ENCODE results near the gene MINDY4. TPM values are rescaled to one million over a fixed set of nuclear protein-coding genes. Genes with fewer than 3 reads are reported as not detected.

The MINDY4 gene
- total and polyA plus RNA-seq, 2 of the 8 experiments (the other 6 are each of a cell fraction or from before 2014, with no cell fraction given) = 1.3 to 3.6 TPM

- TF ChIP-seq RNF2 (IDR thresholded peaks at IDR 0.05; ENCODE audit: borderline replicate concordance, low read depth, low read length, missing control alignments, poor library complexity, severe bottlenecking) (no peak), NANOG (IDR thresholded peaks at IDR 0.05; ENCODE audit: insufficient read depth, low read depth, low read length, poor library complexity, severe bottlenecking) (no peak), SUZ12 (IDR thresholded peaks at IDR 0.05; ENCODE audit: low read length) (no peak), KDM5A (IDR thresholded peaks at IDR 0.05; ENCODE audit: low read length) (no peak), JUND (IDR thresholded peaks at IDR 0.05; ENCODE audit: low read length) (no peak), POLR2A (IDR thresholded peaks at IDR 0.05; ENCODE audit: control extremely low read depth in 1 of 2, low read depth in 2 of 2, low read length in 2 of 2) (no peak), SIRT6 (IDR thresholded peaks at IDR 0.05; ENCODE audit: low read length) (no peak), KDM4A (IDR thresholded peaks at IDR 0.05; ENCODE audit: low read depth, low read length, severe bottlenecking) (no peak), FOSL1 (IDR thresholded peaks at IDR 0.05; ENCODE audit: insufficient read depth, low read depth, low read length) (no peak), TAF1 (IDR thresholded peaks at IDR 0.05; ENCODE audit: low read depth, low read length) (no peak), RBBP5 (IDR thresholded peaks at IDR 0.05; ENCODE audit: borderline replicate concordance, low read depth, low read length) (no peak)
These were observed 65.8 kb downstream of the MINDY4 start (continued) for GRCh38 chr7:30836991-30837390.

Measured in H1 (cell line).